A549 (cell line): Measurements from ENCODE around the gene CDH4. TPM values are rescaled to one million over a fixed set of nuclear protein-coding genes. Genes with fewer than 3 reads are reported as not detected.

Source experiments
- ATAC-seq, 2 experiments: fragments of 200-7000 bp in 1 of 2; fragments of >200 bp in 1 of 2; cut with Nextera tagmentation in 1 of 2; cut with Tn5 transposase in 1 of 2; 3 replicates each; pipeline versions ENCODE4 v1.8.0 to v1.9.1; 2018 to 2020; ENCODE audit warnings: mild to moderate bottlenecking in 1 of 2, moderate library complexity in 1 of 2
- CTCF ChIA-PET: fragments of 300-600 bp; sonication (Branson Sonifier 250); formaldehyde crosslinking; extraction: SDS; loops from one replicate; lab custom pipeline; 2021; ENCODE audit warnings: antibody characterized with exemption, inconsistent platforms; lab: Yijun Ruan, JAX
- POLR2A ChIA-PET: fragments of 350-600 bp; formaldehyde crosslinking; extraction: SDS; loops from one replicate; lab custom pipeline; 2021; ENCODE audit warnings: antibody characterized with exemption, inconsistent platforms; lab: Yijun Ruan, JAX
- DNase-seq, 2 experiments: peaks; one replicate each; pipeline versions ENCODE4 v3.0.0 to v3.0.0-alpha.2; 2011 to 2016; ENCODE audit warnings: low read depth in 1 of 2, low spot score in 1 of 2
- FAIRE-seq: peaks from 2 replicates; lab custom pipeline; 2011; peaks lifted over from hg19 to GRCh38; lab: Jason Lieb, UNC
- H3K27ac ChIP-seq, 2 experiments: fragments of >200 bp; sonication (Bioruptor Twin); formaldehyde crosslinking; 3 replicates each; pipeline ENCODE4 v1.5.1; 2016 to 2017
- H3K4me1 ChIP-seq: fragments of >200 bp; sonication (Bioruptor Twin); formaldehyde crosslinking; 3 replicates; pipeline ENCODE4 v1.6.1; 2016
- H3K4me2 ChIP-seq: fragments of >200 bp; sonication (Bioruptor Twin); formaldehyde crosslinking; 3 replicates; pipeline ENCODE4 v1.6.1; 2016
- H3K4me3 ChIP-seq: fragments of >200 bp; sonication (Bioruptor Twin); formaldehyde crosslinking; 3 replicates; pipeline ENCODE4 v1.5.1; 2016
- H3K9me3 ChIP-seq: fragments of >200 bp; sonication (Bioruptor Twin); formaldehyde crosslinking; 3 replicates; pipeline ENCODE4 v1.6.1; 2016
- CBX2 ChIP-seq: fragments of 200-600 bp; sonication (generic); IDR thresholded peaks from 2 replicates; pipeline ENCODE4 v1.6.1; 2016; ENCODE audit warnings: low read depth, mild to moderate bottlenecking, borderline replicate concordance
- CTCF ChIP-seq: fragments of >200 bp; sonication (Bioruptor Twin); formaldehyde crosslinking; IDR thresholded peaks from 3 replicates; pipeline ENCODE4 v1.5.1; 2016
- EP300 ChIP-seq, 2 experiments: fragments of >200 bp; sonication (Bioruptor Twin); formaldehyde crosslinking; IDR thresholded peaks; 2 replicates in 1 of 2; 3 replicates in 1 of 2; pipeline ENCODE4 v1.6.1; 2016 to 2017
- ESRRA ChIP-seq: fragments of 150-350 bp; IDR thresholded peaks from 2 replicates; pipeline ENCODE4 v1.6.1; 2014; ENCODE audit warnings: mild to moderate bottlenecking, low read length, borderline replicate concordance
- HDAC2 ChIP-seq: fragments of 200-600 bp; sonication (generic); IDR thresholded peaks from 2 replicates; pipeline ENCODE4 v1.6.1; 2016
- HOXB13 ChIP-seq: fragments of 250-450 bp; sonication (Bioruptor Pico); IDR thresholded peaks from 2 replicates; pipeline ENCODE4 v1.5.0; 2020; ENCODE audit warnings: low read depth, mild to moderate bottlenecking, moderate library complexity
- JUN ChIP-seq, 2 experiments: fragments of >200 bp; sonication (Bioruptor Twin); formaldehyde crosslinking; IDR thresholded peaks; 2 replicates in 1 of 2; 3 replicates in 1 of 2; pipeline ENCODE4 v1.6.1; 2016 to 2017
- KDM5A ChIP-seq: fragments of 200-600 bp; sonication (generic); IDR thresholded peaks from 2 replicates; pipeline ENCODE4 v1.6.1; 2016; ENCODE audit warnings: antibody characterized with exemption, mild to moderate bottlenecking
- MAFK ChIP-seq: fragments of 450-650 bp; IDR thresholded peaks from 2 replicates; pipeline ENCODE4 v1.6.1; 2014; ENCODE audit not compliant: partially characterized antibody
- NFE2L2 ChIP-seq: fragments of 150-350 bp; conservative IDR thresholded peaks from 2 replicates; pipeline ENCODE4 v1.6.1; 2014; ENCODE audit warnings: low read length
- NR3C1 ChIP-seq: fragments of >200 bp; sonication (Bioruptor Twin); formaldehyde crosslinking; IDR thresholded peaks from 3 replicates; pipeline ENCODE4 v1.6.1; 2017
- PBX3 ChIP-seq: IDR thresholded peaks from 2 replicates; pipeline ENCODE4 v1.6.1; 2012
- PHF8 ChIP-seq: fragments of 200-600 bp; sonication (generic); IDR thresholded peaks from 2 replicates; pipeline ENCODE4 v1.6.1; 2016; ENCODE audit warnings: low read depth, mild to moderate bottlenecking, antibody characterized with exemption, moderate library complexity, borderline replicate concordance
- POLR2AphosphoS2 ChIP-seq: conservative IDR thresholded peaks from 2 replicates; pipeline ENCODE4 v1.6.1; 2012; ENCODE audit warnings: low read length, improper control_type of control experiment, inconsistent platforms
- RARB ChIP-seq: fragments of 250-450 bp; sonication (Bioruptor Pico); IDR thresholded peaks from 2 replicates; pipeline ENCODE4 v1.8.0; 2021; ENCODE audit warnings: mild to moderate bottlenecking, moderate library complexity
- RFX5 ChIP-seq: fragments of 450-650 bp; IDR thresholded peaks from 2 replicates; pipeline ENCODE4 v1.7.1; 2014; ENCODE audit warnings: antibody characterized with exemption, mild to moderate bottlenecking, moderate library complexity
- SMC3 ChIP-seq: fragments of >200 bp; sonication (Bioruptor Twin); formaldehyde crosslinking; IDR thresholded peaks from 3 replicates; pipeline ENCODE4 v1.6.1; 2018; ENCODE audit warnings: inconsistent platforms
- TP53 ChIP-seq: fragments of 250-450 bp; sonication (Bioruptor Pico); IDR thresholded peaks from 2 replicates; pipeline ENCODE4 v1.5.0; 2021; ENCODE audit warnings: mild to moderate bottlenecking, moderate library complexity
- ZNF302 ChIP-seq: fragments of 250-450 bp; sonication (Bioruptor Pico); IDR thresholded peaks from 2 replicates; pipeline ENCODE4 v1.9.0; 2021; ENCODE audit warnings: inconsistent platforms, mild to moderate bottlenecking, moderate library complexity
- ZSCAN20 ChIP-seq: fragments of 250-450 bp; sonication (Bioruptor Pico); IDR thresholded peaks from 2 replicates; pipeline ENCODE4 v1.8.0; 2022; ENCODE audit warnings: mild to moderate bottlenecking, moderate library complexity
- WGBS: methylation state at CpG from one replicate; pipeline ENCODE4 v1.1.6; 2017; ENCODE audit errors: missing lambda C conversion rate; 5-methylcytosine and 5-hydroxymethylcytosine counted together
- polyA plus RNA-seq, 4 experiments: library from polyadenylated mRNA; depleted of rRNA in 3 of 4; stranded (reverse); fragments of >200 nt; fragmentation: RNase III in 1 of 4; extraction: RNeasy Plus Mini Kit Qiagen cat#74134 plus additional on column Dnase treatment in 1 of 4; gene quantifications; 2 replicates in 3 of 4; 3 replicates in 1 of 4; pipeline ENCODE4 v1.2.3, GENCODE V29; 2011 to 2017

CDH4 gene
- polyA plus RNA-seq, 2 of the 4 experiments (the other 2 are of a cell fraction): 3.4 to 10.3 TPM

- Histone ChIP-seq H3K4me3 (no peak overlapping the region), H3K4me1 (no peaks in the 10 kb centered on the region), H3K9me3 (peaks cover 7% of the 10 kb centered on the region; the same call in 1 of the 3 replicates), H3K27ac (no peak overlapping the region), H3K4me2 (no peak overlapping the region)
- DNase-seq (no peak), ATAC-seq (no peak; a peak in 1 of 6 replicates), FAIRE-seq (no peak)
- no peak for TF ChIP-seq ZSCAN20
- no peak for TF ChIP-seq SMC3
- no peak for TF ChIP-seq RARB
- no peak for TF ChIP-seq NFE2L2
- no peak for TF ChIP-seq HOXB13 (CRISPR knock-in tag)
- TF ChIP-seq JUN (IDR thresholded peaks at IDR 0.05): no peak
- no peak for TF ChIP-seq KDM5A
- no peak for TF ChIP-seq ESRRA
- no peak for TF ChIP-seq PHF8
- no peak for TF ChIP-seq PBX3
- no peak for TF ChIP-seq RFX5
- TF ChIP-seq ZNF302 (CRISPR knock-in tag): no peak
- no peak for TF ChIP-seq TP53
- TF ChIP-seq CTCF: no peak
- no peak for TF ChIP-seq MAFK
- TF ChIP-seq POLR2AphosphoS2: no peak
- no peak for TF ChIP-seq CBX2
- no peak for TF ChIP-seq HDAC2
- no peak for TF ChIP-seq NR3C1
- no peak for TF ChIP-seq EP300 (IDR thresholded peaks at IDR 0.05)
- WGBS: 80% methylated on average over 15 of the region's 15 CpGs
- CTCF ChIA-PET: interaction anchor here (1.7 to 5.2 kb wide), 2 partner anchors 9 to 1695 kb away, joined by 3 to 23 read pairs; no protein-coding TSS in a partner anchor
- POLR2A ChIA-PET: no interaction called here
Observed at GRCh38 chr20:61905781-61906523, 653.9 kb downstream of the CDH4 start.

- CTCF ChIA-PET: interaction anchor here (1.6 to 5.2 kb wide), 2 partner anchors 11 to 20 kb away, joined by 5 to 23 read pairs; no protein-coding TSS in a partner anchor
- ATAC-seq (no peak), FAIRE-seq (no peak), DNase-seq (no peak)
- no peak overlapping the region for H3K4me3 ChIP-seq
- H3K9me3 ChIP-seq: peaks cover 7% of the 10 kb centered on the region; the same call in 1 of the 3 replicates
- WGBS: 81% methylated on average over 16 of the region's 24 CpGs
- H3K4me1 ChIP-seq: no peaks in the 10 kb centered on the region
- POLR2A ChIA-PET: no interaction called here
- no peak overlapping the region for H3K4me2 ChIP-seq
- no peak overlapping the region for H3K27ac ChIP-seq
- TF ChIP-seq HOXB13 (CRISPR knock-in tag) (no peak), EP300 (IDR thresholded peaks at IDR 0.05) (no peak)
Observed at GRCh38 chr20:61907081-61907891, 655.2 kb downstream of the CDH4 start.
